Epithelial cell of esophagus (primary cell): ENCODE results near the gene PORCN.
"Not testable (repeated sequence)": the region's sequence is repeated elsewhere in the genome, so short reads cannot be mapped to it uniquely, and the experiment has no call there.

Experiments
- DNase-seq: peaks from one replicate; pipeline ENCODE4 v3.0.0; 2010; ENCODE audit warnings: low read depth
- H3K4me3 ChIP-seq: 2 replicates; pipeline ENCODE4 v1.5.1; 2011; ENCODE audit warnings: mild to moderate bottlenecking, low read length, control low read depth
- TF ChIP-seq, protein P1 (sequence below): IDR thresholded peaks from 2 replicates; pipeline ENCODE4 v1.5.1; 2011; ENCODE audit warnings: low read depth, mild to moderate bottlenecking, low read length, control low read depth, inconsistent platforms; ENCODE audit not compliant: insufficient read depth; ENCODE audit errors: missing control alignments

PORCN gene

DNA sequence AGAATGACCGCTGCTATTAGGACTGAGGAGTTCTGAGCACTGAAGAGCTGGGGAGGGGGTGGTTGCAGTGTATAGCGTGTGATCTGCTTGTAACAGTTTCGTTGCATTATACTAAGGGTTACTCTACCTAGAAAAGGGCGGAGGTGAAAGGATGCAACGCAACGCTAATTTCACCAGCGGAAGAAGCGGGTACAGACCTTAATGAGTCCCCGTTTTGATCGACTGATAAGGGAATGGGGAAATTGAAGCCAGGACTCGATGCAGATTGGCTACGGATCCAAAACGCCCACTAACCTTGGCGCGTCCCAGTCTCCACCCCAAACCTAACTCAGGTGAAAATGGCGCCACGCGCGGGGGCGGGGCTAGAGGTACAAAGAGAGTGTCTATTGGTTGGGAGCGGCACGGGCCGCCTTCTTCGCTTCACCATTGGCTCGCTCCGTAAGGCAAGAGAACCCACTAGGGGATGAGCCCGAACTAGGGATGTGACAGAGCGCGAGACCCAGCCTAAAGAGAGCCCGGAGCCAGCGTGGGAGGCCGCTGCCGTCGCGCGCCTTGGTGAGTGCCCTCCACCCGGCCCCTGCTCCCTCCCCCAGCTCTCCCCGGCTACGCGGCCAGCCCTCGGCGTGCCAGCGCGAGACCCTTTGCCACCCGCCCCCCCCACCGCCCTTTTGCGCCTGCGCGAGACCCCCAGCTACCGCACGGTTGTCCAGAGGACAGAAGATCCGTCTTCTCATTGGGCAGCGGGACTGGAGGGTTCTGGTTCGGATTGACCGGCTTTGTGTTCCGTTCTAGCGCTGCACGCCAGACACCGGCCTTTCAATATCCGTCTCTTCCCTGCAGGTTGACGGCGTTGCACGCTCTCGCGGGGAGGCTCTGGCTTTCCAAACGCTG lies 12.8 kb downstream of the PORCN start, which contains the start of gene EBP:
Gene EBP, plus strand, starts transcription at position 456 of the 891 bp plus-strand sequence. CDS start 1,964 bp downstream, outside the sequence.
- TF ChIP-seq, protein P1, sequence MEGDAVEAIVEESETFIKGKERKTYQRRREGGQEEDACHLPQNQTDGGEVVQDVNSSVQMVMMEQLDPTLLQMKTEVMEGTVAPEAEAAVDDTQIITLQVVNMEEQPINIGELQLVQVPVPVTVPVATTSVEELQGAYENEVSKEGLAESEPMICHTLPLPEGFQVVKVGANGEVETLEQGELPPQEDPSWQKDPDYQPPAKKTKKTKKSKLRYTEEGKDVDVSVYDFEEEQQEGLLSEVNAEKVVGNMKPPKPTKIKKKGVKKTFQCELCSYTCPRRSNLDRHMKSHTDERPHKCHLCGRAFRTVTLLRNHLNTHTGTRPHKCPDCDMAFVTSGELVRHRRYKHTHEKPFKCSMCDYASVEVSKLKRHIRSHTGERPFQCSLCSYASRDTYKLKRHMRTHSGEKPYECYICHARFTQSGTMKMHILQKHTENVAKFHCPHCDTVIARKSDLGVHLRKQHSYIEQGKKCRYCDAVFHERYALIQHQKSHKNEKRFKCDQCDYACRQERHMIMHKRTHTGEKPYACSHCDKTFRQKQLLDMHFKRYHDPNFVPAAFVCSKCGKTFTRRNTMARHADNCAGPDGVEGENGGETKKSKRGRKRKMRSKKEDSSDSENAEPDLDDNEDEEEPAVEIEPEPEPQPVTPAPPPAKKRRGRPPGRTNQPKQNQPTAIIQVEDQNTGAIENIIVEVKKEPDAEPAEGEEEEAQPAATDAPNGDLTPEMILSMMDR: no peak
- DNase-seq: peak; percentile 94
- H3K4me3 ChIP-seq: peak within 1 kb of the TSS; percentile 61

DNA sequence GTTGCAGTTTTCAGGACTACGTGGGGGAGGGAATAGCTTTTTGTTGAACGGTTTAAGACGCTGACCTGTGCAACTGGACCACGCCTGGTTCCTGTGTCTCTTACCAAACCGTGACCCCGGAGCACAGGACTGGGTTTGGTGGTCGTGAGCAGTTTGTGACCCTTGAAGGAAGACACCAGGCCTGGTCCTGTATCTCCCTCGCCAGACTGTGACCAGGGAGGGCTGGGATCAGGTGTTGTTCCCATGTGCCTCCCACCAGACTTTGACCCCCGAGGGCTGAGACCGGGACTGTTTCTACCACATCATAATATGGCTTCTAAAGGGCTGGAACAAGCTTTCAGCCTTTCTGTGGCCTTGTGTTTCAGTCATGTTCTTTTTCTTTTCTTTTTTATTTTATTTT lies 13.5 kb downstream of the PORCN start:
- peak overlapping the region; percentile 61 for H3K4me3 ChIP-seq
- TF ChIP-seq, protein P1: no peak
- no peak for DNase-seq

DNA sequence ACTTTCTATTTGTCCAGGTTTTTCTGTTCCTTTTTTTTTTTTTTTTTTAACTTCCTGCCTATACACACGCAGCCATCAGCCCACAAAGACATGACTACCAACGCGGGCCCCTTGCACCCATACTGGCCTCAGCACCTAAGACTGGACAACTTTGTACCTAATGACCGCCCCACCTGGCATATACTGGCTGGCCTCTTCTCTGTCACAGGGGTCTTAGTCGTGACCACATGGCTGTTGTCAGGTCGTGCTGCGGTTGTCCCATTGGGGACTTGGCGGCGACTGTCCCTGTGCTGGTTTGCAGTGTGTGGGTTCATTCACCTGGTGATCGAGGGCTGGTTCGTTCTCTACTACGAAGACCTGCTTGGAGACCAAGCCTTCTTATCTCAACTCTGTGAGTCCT lies 14.9 kb downstream of the PORCN start:
- no peak overlapping the region for H3K4me3 ChIP-seq
- TF ChIP-seq, protein P1: no peak
- no peak for DNase-seq

DNA sequence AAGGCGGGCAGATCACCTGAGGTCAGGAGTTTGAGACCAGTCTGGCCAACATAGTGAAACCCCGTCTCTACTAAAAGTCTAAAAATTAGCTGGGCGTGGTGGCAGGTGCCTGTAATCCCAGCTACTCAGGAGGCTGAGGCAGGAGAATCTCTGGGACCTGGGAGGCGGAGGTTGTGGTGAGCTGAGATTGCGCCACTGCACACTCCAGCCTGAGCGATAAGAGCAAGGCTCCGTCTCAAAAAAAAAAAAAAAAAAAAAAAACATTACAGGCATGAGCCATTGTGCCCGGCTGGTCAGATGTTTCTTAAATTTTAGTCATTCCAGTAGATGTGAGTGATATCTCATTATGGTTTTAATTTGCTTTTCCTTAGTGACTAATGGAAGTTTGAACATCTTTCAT lies 17.1 kb downstream of the PORCN start:
- not testable (repeated sequence) for DNase-seq, H3K4me3 ChIP-seq

DNA sequence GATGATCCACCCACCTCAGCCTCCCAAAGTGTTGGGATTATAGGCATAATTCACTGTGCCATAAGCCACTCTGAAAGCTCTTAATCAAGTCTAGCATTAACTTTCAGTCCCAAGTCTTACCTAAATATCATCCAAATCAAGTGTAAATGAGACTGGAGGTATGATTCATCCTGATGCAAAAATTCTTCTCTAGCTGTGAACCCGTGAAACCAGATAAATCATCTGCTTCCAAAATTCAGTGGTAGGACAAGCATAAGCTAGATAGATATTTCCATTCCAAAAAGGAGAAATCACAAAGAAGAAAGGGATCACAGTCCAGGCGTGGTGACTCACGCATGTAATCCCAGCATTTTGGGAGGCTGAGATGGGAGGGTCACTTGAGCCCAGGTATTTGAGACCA lies 21.9 kb downstream of the PORCN start:
- H3K4me3 ChIP-seq: no peak overlapping the region
- peak; percentile 40 for DNase-seq
- TF ChIP-seq, protein P1: no peak

DNA sequence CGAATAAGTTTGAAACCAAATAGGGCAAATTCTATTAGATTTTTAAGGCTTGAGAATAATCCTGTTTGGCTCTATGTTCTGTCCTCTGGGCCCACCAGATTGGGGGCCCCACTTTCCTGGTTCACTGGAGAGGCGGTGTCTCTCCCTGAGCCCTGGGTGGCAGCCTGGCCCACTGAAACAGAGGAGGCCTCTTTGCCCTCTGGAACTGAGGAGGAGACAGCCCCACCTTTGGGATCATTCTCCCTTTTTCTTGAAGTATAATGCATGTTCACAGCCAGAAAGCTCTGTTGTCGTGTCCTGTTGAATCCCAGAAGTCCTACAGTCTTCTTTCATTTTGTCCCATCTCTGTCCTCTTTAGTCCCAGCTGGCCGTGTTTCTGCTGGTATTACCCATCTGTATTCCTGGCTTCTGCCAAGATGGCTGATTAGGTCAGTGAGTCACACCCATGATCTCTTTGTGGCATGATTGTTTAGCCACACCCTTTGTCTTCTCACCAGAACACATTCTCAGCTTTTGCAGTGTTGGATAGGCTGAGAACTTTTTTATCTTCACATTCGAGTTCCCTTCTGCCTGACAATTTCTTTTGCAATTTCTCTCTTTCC lies 22.7 kb downstream of the PORCN start:
- no peak overlapping the region for H3K4me3 ChIP-seq
- TF ChIP-seq, protein P1: no peak
- peak; percentile 83 for DNase-seq

DNA sequence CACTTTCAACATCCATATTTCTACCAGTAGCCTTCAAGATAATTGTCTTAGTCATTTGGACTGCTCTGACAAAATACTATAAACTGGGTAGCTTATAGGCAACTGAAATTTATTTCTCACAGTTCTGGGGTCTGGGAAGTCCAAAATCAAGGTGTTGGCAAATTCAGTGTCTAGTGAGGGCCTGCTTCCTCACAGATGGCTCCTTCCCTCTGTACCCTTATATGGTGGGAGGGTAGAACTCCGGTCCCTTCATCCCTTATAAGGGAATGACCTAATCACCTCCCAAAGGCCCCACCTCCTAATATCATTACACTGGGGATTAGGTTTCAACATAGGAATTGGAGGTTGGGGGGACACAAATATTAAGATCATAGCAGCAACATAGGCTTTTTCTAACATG lies 23.4 kb downstream of the PORCN start:
- TF ChIP-seq, protein P1: no peak
- no peak for DNase-seq
- H3K4me3 ChIP-seq: no peak overlapping the region
